Endothelial cell of umbilical vein (primary cell): ENCODE data around the gene ADARB1. TPM values are rescaled to one million over a fixed set of nuclear protein-coding genes. Genes with fewer than 3 reads are reported as not detected.

ENCODE experiments used
- BruUV-seq: library from RNA; stranded (reverse); fragments of 400-500 nt; replicated peaks from 2 replicates; lab custom pipeline; 2021; lab: Mats Ljungman, UMichigan
- CTCF ChIA-PET: fragments of 300-600, 350-600 bp; sonication (Branson Sonifier 250); formaldehyde crosslinking; loops from one replicate; lab custom pipeline; 2021; ENCODE audit warnings: antibody characterized with exemption, inconsistent platforms; lab: Charles Lee
- POLR2A ChIA-PET: fragments of 300-600, 350-600 bp; sonication (Branson Sonifier 250); formaldehyde crosslinking; loops from one replicate; lab custom pipeline; 2021; ENCODE audit warnings: antibody characterized with exemption, inconsistent platforms; lab: Charles Lee
- DNase-seq: peaks from one replicate; pipeline ENCODE4 v3.0.0-alpha.2; 2011; ENCODE audit warnings: low read depth, low spot score
- FAIRE-seq: peaks from 2 replicates; lab custom pipeline; 2011; peaks lifted over from hg19 to GRCh38; lab: Jason Lieb, UNC
- H2AFZ ChIP-seq: 2 replicates; pipeline ENCODE4 v1.6.0; 2012; ENCODE audit warnings: low read depth, low read length, control low read depth, inconsistent platforms
- H3K27ac ChIP-seq: 2 replicates; pipeline ENCODE4 v1.5.1; 2011; ENCODE audit warnings: low read depth, mild to moderate bottlenecking, control low read depth, low read length, moderate library complexity; ENCODE audit not compliant: insufficient read depth
- H3K27me3 ChIP-seq, 2 experiments: 2 replicates each; pipeline versions ENCODE4 v1.6.0 to v1.6.1; 2011; ENCODE audit warnings: low read length in 2 of 2, mixed read lengths in 1 of 2; ENCODE audit not compliant: control insufficient read depth in 2 of 2, insufficient read depth in 2 of 2
- H3K36me3 ChIP-seq, 2 experiments: 2 replicates in 1 of 2; 3 replicates in 1 of 2; pipeline ENCODE4 v1.5.1; 2011; ENCODE audit warnings: low read length in 2 of 2, mild to moderate bottlenecking in 1 of 2, moderate library complexity in 1 of 2; ENCODE audit not compliant: control insufficient read depth in 2 of 2, insufficient read depth in 2 of 2; ENCODE audit errors: extremely low read depth in 1 of 2
- H3K4me1 ChIP-seq: 3 replicates; pipeline ENCODE4 v1.5.1; 2011; ENCODE audit warnings: mild to moderate bottlenecking, low read length; ENCODE audit not compliant: control insufficient read depth, insufficient read depth; ENCODE audit errors: extremely low read depth
- H3K4me2 ChIP-seq: 2 replicates; pipeline ENCODE4 v1.6.1; 2011; ENCODE audit warnings: low read length, control low read depth, mixed read lengths; ENCODE audit not compliant: insufficient read depth
- H3K4me3 ChIP-seq, 3 experiments: fragments of 200-600 bp in 1 of 3; sonication (generic), shearing (Covaris generic) in 1 of 3; replicated peaks in 1 of 3; 2 replicates each; pipeline ENCODE4 v1.5.1; 2011 to 2016; ENCODE audit warnings: control low read depth in 3 of 3, low read length in 3 of 3, mild to moderate bottlenecking in 2 of 3, inconsistent platforms in 1 of 3, low read depth in 1 of 3, moderate library complexity in 1 of 3; ENCODE audit not compliant: insufficient read depth in 1 of 3
- H3K79me2 ChIP-seq: 2 replicates; pipeline ENCODE4 v1.6.0; 2012; ENCODE audit warnings: low read length, inconsistent platforms; ENCODE audit not compliant: control insufficient read depth, insufficient read depth
- H3K9ac ChIP-seq: replicated peaks from 2 replicates; pipeline ENCODE3; 2011; ENCODE audit warnings: low read length, control low read depth; ENCODE audit not compliant: insufficient read depth; ENCODE audit errors: extremely low read depth
- H3K9me1 ChIP-seq: replicated peaks from 3 replicates; pipeline ENCODE4 v1.6.0; 2011; ENCODE audit warnings: mild to moderate bottlenecking, low read length; ENCODE audit not compliant: control insufficient read depth, insufficient read depth; ENCODE audit errors: extremely low read depth
- H3K9me3 ChIP-seq: replicated peaks from 2 replicates; pipeline ENCODE4 v1.5.1; 2012; ENCODE audit warnings: low read length, inconsistent platforms; ENCODE audit not compliant: control insufficient read depth, insufficient read depth
- H4K20me1 ChIP-seq: replicated peaks from 2 replicates; pipeline ENCODE3; 2011; ENCODE audit warnings: mild to moderate bottlenecking, low read length; ENCODE audit not compliant: control insufficient read depth, insufficient read depth; ENCODE audit errors: extremely low read depth
- CTCF ChIP-seq, 2 donors: IDR thresholded peaks; 1 replicate in 1 of 2; 2 replicates in 1 of 2; pipeline ENCODE4 v1.5.1; 2011; ENCODE audit warnings: low read length in 2 of 2, mild to moderate bottlenecking in 2 of 2, moderate library complexity in 2 of 2, control low read depth in 1 of 2, inconsistent platforms in 1 of 2, low read depth in 1 of 2; ENCODE audit not compliant: insufficient read depth in 1 of 2; ENCODE audit errors: extremely low read depth in 1 of 2
- EZH2 ChIP-seq: IDR thresholded peaks from 2 replicates; pipeline ENCODE4 v1.6.1; 2012; ENCODE audit warnings: borderline replicate concordance, low read depth, mild to moderate bottlenecking, moderate library complexity, low read length, inconsistent platforms; ENCODE audit not compliant: severe bottlenecking
- JUN ChIP-seq: IDR thresholded peaks from 2 replicates; pipeline ENCODE4 v1.6.1; 2011; ENCODE audit warnings: borderline replicate concordance, low read depth; ENCODE audit not compliant: insufficient read length, insufficient read depth
- MAX ChIP-seq: IDR thresholded peaks from 2 replicates; pipeline ENCODE4 v1.6.1; 2011; ENCODE audit not compliant: insufficient read depth, insufficient read length
- MYC ChIP-seq: IDR thresholded peaks from one replicate; pipeline ENCODE4 v1.6.1; 2011; ENCODE audit warnings: mild to moderate bottlenecking, low read depth, low read length
- POLR2AphosphoS5 ChIP-seq: IDR thresholded peaks from 2 replicates; pipeline ENCODE4 v1.6.1; 2012; ENCODE audit warnings: low read depth, mild to moderate bottlenecking, control low read depth, low read length, moderate library complexity; ENCODE audit not compliant: insufficient read depth
- dilution Hi-C: fragments of 300-500 bp; cut with MboI; formaldehyde crosslinking; loops from one replicate; pipeline ENCODE4 v1.15.0; 2019; ENCODE audit warnings: low sequenced_read_pairs; ENCODE audit not compliant: extremely low pct_ligation_motif_present
- intact Hi-C: fragments of 100-400 bp; cut with micrococcal nuclease; formaldehyde crosslinking; loops from one replicate; pipeline ENCODE4 v1.10.0; 2022
- polyA plus RNA-seq, 4 experiments: library from polyadenylated mRNA; depleted of rRNA in 3 of 4; stranded (reverse) in 3 of 4; unstranded in 1 of 4; fragments of >200 nt; gene quantifications; 2 replicates each; pipeline versions ENCODE4 v1.2.1 to v1.2.3, GENCODE V29; 2011 to 2012; ENCODE audit warnings: missing spikeins in 1 of 4
- total RNA-seq: library from RNA; stranded (reverse); gene quantifications from 2 replicates; pipeline ENCODE4 v1.2.3, GENCODE V29; 2021

The ADARB1 gene
- total and polyA plus RNA-seq, 2 donors (not counting 3 experiments of a cell fraction or from before 2014, with no cell fraction given), result 32.5 to 54.3 TPM

- ChIA-PET CTCF (no interaction called here), POLR2A (no interaction called here)
- Histone ChIP-seq H3K36me3 (no peaks in the 10 kb centered on the region), H4K20me1 (no peaks in the 10 kb centered on the region), H3K9ac (no peak overlapping the region), H3K79me2 (no peaks in the 10 kb centered on the region), H2AFZ (no peak overlapping the region), H3K27ac (no peak overlapping the region), H3K4me1 (no peaks in the 10 kb centered on the region), H3K27me3 (peaks cover 5 to 6% of the 10 kb centered on the region in 2 experiments), H3K9me3 (no peaks in the 10 kb centered on the region), H3K4me3 (no peak overlapping the region), H3K4me2 (no peak overlapping the region), H3K9me1 (no peaks in the 10 kb centered on the region)
- BruUV-seq, result no TSS peak
- dilution Hi-C loops, result no loop called here
- TF ChIP-seq CTCF (IDR thresholded peaks at IDR 0.05; ENCODE audit: extremely low read depth in 1 of 2, insufficient read depth in 1 of 2, low read depth in 1 of 2, low read length in 2 of 2), result no peak
- no peak for TF ChIP-seq MAX
- no peak for TF ChIP-seq JUN
- TF ChIP-seq EZH2, result no peak
- TF ChIP-seq MYC, result no peak
- no peak for TF ChIP-seq POLR2AphosphoS5
- FAIRE-seq (peak; percentile 26), DNase-seq (no peak)
- intact Hi-C loops, result no loop called here
These were observed 32.3 kb upstream of the ADARB1 start for GRCh38 chr21:45041984-45042663.
